ENCODE data around the gene KCND3.

GRCh38 chr1:111822138-111822537 lies 167.3 kb downstream of the KCND3 start:
- no peak for TF ChIP-seq CTCF (IDR thresholded peaks at IDR 0.05; ENCODE audit: low read depth, low read length, poor library complexity, severe bottlenecking)
- TF ChIP-seq EZH2phosphoT487 (IDR thresholded peaks at IDR 0.05; ENCODE audit: borderline replicate concordance, low read length): no peak
